Stimulated activated CD4-positive, alpha-beta T cell treated with anti-CD3 and anti-CD28 coated beads, Interleukin-1b, Interleukin-23, amount 100 ng/mL, for 1 hour (primary cell): Measurements from ENCODE around the gene MIAT.

ENCODE experiments used
- DNase-seq, 2 donors: peaks; one replicate each; pipeline ENCODE4 v3.0.0-alpha.2; 2020; ENCODE audit warnings: low read depth in 2 of 2

MIAT gene

DNA sequence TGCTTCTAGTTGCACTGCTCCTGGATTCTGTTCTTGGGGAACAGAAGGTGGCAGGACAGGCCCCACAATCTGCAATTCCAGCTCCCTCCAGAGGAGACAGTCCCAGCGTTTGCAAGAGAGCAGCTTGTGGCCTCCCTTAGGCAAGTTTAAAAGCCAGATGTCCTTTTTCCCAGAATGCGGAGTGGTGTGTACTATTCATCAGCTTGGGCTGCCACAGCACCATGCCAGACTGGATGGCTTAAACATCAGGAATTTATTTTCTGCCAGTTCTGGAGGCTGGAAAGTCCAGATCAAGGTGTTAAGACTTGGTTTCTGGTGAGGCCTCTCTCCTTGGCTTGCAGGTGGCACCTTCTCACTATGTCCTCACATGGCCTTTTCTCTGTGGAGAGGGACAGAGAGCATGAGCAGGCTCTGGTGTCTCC, 11.7 kb downstream of the MIAT start:
- DNase-seq: no peak

DNA sequence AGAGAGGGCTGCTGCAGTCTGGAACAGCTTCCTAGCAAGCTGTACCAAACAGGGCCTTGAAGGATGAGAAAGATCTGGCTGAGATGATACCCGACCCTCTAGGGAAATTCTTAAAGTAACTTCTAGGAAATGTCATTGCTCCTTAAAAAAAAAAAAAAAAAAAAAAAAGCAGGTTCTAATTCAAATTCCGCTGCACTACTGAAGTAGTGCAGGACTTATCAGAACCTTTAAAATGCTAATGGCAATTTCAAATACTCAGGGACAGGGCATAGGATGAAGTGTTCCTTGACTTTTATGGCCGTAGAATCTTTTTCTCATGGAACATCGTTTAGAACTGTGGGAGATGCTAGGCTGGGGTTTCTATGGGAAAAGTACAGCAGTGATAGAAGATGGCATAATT, 13.1 kb downstream of the MIAT start:
- DNase-seq: no peak

DNA sequence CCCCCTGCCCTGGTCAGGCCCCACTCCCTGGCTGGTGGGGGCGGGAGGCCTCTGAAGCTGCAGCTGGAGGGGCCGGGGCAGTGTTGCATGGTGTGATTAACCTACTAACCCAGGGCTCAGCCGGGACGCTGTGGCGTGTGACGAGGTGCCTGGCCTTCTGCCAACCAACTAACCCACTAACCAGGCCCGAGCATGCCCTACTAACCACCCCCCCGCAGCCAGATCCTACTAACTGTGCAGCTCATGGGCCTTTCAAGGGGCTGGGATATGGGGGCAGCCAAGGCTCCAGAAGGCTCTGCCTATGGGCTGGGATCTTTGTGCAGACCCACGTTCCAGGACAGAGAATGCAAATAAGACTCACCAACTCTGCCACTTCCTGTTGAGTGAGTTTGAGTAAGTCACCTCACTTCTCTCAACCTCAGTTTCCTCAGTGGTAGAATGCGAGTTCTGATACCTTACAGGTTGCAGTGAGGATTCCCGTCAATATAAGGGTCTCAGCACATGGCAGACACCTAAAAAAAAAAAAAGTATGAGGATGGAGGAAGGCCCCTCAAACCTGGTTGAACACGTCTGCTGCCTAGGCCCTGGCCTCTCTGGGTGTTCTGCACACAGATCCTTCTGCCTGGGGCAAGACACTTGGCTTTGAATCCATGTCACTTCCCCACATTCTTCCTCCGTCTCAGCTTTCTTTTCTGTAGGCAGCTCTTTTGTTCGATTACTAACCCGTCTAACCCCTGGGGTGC, 14.1 kb downstream of the MIAT start:
- peak; percentile 33 to 53 for DNase-seq

- no peak for DNase-seq
Observed at GRCh38 chr22:26672060-26672471, 14.7 kb downstream of the MIAT start.

DNA sequence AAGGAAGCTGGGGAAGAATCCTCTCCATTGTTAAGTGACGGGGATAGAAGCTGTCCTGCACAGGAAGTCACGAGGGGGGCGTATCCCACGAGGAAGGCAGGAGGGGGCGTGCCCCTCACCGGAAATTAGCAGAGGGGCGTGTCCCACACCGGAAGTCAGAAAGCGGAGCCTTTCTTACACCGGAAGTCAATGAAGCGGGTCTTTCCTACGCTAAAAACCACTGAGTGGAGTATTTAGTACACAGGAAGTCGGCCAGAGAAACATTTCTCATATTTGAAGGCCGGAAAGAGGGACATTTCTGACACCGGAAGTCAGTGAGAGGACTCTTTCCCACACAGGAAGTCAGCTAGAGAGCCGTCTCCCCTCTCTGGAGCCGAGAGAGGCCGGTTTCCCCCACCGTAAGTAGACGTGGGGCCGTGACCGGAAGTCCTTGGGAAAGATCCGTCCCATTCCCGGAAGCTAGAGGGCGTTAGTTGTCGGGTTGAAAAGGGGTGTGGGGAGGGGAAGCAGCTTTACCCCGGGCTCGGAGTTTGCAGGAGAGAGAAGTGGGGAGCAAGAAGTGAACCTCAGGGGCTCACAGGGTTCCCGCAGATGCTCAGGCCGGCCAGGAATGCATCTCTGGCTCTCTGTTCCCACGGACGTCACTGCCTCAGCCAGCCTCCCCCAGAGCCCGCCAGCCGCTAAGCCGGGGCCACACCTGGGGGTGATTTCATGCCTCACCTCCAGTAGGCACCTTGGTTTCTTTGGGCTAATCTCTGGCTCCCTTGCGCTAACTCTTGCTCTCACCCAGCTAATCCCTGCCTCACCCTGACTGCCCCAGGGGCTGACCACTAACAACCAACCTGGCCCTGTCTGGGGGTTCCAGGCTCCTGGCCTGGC, 15.4 kb downstream of the MIAT start:
- peak; percentile 78 to 82 for DNase-seq

DNA sequence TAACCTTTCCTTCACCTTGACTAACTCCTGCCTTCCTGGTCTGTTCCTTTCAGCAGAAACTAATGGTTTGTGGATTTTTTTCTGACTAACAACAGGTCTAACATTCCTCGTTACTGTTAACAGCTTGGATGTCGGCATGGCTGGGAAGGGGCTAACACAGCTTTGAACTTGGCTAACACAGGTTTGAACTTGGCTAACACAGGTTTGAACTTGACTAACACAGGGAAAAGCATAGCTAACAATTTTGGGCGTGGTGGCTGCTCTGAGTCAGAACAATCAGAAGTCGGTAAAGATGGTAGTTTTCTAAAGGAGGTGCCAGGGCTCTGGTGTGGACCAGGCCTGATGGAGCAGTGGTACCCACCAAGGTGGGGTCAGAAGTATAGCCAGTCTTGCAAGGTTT, 16.1 kb downstream of the MIAT start:
- DNase-seq: no peak

DNA sequence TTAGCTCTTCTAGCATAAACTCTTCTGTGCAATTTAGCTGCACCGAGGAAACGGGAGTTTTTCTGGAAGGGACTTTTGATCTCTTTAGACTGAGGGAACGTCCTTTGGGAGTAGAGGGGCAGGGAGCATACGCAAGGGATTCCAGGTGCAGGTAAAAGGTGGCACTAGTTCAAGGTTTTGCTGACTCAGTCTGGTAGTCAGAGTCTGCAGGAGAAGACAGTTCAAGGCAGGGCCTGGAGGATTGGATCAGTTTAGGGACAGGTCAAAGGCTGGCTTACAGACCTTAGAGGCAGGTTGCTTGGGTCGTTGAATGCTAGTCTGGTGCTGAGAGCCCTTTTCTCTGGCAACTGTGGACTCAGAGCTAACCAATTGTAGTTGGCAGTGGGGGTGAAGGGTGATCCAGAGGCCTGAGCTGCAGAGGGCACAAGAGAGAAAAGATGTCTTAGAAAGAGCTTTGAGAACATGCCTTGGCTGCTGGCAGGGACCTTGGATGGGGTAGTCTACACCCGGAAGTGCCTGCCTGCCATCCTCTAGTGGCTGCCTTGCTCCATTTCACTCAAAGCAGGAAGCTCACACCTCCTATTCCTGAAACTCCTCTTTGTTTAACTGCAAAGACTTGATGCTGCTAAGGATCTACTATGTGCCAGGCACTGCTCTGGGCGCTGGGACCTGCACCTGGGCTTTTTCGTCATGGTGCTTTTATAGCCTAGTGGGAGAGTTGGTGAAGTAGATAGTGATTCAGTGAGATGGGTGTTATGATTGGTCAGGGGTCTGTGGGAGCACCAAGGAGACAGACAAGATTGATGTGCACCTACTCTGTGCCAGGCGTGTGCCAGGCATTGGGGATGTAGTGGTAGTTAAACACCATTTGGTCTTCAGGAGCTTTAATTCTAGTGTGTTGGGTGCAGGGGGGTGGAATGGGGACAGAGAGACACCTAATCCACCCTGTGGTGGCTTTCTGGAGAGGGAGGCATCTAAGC, 17.1 kb downstream of the MIAT start:
- no peak for DNase-seq

GRCh38 chr22:26675687-26676268, 18.4 kb downstream of the MIAT start:
- no peak for DNase-seq

DNA sequence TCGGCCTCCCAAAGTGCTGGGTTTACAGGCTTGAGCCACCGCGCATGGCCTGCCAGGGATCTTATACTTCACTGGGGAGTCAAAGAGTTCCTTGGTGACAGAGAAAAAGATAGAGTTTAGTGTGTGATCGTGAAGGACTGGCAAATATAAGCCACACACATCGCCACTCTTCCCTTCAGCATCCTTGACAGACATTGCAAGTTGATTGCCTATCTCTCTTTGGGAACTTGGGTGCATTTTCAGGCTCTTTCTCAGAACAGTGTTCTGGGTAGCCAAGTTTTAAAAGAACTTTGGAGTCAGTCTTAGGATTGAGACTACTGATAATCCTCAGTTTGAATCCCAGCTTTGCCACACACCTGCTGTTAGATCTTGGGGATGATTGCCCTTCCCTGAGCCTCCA, 19.8 kb downstream of the MIAT start:
- no peak for DNase-seq

DNA sequence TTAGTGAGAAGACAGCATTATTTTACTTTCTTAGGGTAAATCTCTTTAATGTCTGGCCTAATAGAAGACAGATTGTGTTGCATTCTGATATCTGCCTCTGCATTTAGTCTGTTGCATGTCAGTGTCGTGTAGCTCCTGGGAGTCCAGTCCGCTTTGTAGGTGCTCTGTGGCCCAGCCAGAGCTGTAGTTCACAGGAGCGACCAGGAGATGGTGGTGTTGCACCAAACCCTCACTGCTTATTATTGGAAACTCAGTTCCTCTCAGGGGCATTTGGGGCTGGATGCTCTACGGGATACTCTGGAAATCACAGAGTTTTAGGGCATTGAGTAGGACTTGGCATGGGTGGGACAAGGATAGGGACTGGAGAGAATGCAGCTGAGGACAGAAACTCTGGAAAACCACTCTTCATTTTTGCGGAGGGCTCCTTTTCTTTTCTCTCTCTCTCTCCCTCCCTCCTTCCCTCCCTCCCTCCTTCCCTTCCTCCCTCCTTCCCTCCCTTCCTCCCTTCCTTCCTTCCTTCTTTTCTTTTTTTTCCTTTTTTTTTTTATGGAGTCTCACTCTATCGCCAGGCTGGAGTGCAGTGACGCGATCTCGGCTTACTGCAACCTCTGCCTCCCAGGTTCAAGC, 21.7 kb downstream of the MIAT start:
- peak; percentile 28 to 53 for DNase-seq

- DNase-seq: no peak
Observed at GRCh38 chr22:26680485-26680884, 23.1 kb downstream of the MIAT start.

DNA sequence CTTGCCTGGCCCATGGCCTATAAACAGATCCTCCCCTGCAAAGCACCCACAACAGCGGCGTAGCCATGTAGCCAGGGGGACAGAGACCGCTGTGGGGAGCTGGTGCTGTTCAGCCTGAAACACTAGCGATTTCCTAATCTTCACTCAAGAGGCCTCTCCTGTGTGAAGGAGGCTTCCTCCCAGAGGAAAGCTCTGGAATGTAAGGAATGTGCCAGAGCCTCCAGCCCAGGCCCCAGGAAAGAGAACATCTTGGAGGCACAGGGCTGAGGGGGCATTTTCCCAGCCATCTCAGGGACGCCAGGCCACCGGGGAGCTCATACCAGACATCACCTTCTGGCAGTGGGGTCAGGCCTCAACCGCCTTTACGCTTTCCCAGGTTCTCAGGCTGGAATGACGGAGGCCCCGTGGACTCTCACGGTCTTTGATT, 24.0 kb downstream of the MIAT start:
- no peak for DNase-seq

GRCh38 chr22:26684168-26684567, 26.8 kb downstream of the MIAT start:
- no peak for DNase-seq

DNA sequence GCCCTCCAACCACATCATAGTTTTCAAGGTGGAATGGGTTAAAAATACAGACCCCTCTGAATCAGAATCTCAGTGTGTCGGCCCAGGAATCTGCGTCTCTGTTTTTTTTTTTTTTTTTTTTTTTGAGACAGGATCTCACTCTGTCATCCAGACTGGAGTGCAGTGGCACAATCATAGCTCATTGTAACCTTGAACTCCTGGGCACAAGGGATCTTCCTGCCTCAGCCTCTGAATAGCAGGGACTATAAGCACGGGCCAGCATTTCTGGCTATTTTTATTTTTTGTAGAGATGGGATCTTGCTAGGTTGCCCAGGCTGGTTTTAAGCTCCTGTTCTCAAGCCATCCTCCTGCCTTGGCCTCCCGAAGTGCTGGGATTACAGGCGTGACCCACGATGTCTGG, 28.2 kb downstream of the MIAT start:
- DNase-seq: no peak

GRCh38 chr22:26687439-26687838, 30.1 kb downstream of the MIAT start:
- DNase-seq: no peak

GRCh38 chr22:26689513-26690301, 32.3 kb downstream of the MIAT start:
- no peak for DNase-seq

DNA sequence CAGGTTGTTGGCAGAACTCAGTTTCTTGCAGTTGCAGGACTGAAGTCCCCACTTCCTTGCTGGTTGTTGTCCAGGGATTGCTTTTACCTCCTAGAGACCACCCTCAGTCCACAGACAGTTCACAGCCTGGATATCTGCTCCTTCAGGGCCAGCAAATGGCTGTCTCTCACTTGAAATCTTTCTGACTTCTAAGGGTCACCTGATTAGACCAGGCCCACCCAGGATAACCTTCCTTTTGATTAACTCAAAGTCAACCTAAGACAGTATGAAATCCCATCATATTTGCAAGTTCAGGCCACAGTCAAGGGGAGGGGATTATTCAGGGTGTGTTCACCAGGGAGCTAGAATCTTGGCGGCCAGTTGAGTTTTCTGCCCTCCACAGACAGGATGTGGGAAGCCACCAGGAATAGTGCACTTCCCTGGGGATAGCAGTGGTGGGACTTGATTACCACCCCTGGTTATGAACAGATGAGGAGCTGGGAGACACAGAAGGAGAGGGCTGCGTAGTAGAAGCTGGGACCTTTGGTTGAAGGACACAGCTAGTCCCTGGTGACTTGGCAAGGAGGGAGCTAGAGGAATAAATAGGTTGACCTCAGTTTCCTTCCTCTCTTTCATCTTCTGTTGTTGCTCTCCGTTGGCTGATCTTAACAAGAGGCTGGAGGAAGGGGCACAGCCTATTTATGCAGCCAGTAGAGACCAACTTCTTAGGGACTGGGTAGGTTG, 33.4 kb downstream of the MIAT start:
- no peak for DNase-seq

GRCh38 chr22:26691377-26691716, 34.0 kb downstream of the MIAT start:
- no peak for DNase-seq

DNA sequence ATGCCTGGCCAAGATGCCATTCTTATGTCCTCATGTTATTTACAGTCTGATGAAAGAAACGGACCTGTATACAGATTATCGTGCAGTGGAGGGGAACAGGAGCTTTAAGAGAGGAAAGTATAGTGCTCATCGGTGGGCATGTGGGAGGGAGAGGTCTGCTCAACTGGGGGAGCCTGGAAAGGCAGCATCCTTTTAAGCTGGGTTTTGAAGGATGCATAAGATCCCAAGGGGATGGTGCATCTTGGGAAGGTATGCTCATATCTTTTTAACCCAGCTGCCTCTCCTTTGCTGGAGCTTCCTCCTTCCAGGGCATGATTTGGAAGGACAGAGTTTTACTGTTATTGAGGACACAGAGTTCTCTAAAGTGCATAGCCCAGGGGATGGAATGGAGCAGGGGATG, 34.8 kb downstream of the MIAT start:
- no peak for DNase-seq

DNA sequence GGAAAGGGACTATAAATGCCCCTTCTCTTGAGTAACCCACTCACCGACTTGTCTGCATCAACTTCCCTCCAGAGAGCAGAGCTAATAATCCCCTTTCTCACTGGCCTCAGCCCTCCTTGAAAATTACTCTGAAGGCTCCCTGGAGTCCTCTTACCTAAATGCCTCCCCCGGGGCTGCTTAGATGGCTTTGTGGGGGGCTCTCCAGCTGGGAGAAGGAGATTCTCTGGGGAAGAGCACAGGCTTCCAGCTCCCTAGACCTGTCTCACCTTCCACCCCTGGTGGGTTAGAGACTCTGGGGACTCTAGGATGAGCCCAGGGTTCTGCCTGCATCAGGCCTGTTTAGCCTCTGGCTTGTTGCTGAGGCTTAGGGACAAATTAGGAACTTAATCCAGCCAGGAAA, 39.8 kb downstream of the MIAT start:
- no peak for DNase-seq
